Esophagus squamous epithelium (tissue), 5 donors: ENCODE measurements around the gene PELI1. TPM values are rescaled to one million over a fixed set of nuclear protein-coding genes. Genes with fewer than 3 reads are reported as not detected.

Experiments used
- DNase-seq: peaks from one replicate; lab custom pipeline; 2025; lab: John Stamatoyannopoulos, UW
- H3K27ac ChIP-seq, 4 donors: fragments of 200-600 bp; sonication (generic); one replicate each; pipeline ENCODE4 v1.5.1; 2016 to 2019; ENCODE audit warnings: mild to moderate bottlenecking in 1 of 4
- H3K27me3 ChIP-seq, 4 donors: fragments of 200-600 bp; sonication (generic); 1 replicate in 3 of 4; 2 replicates in 1 of 4; pipeline versions ENCODE4 v1.5.1 to v1.6.0; 2017 to 2021; ENCODE audit warnings: antibody characterized with exemption in 1 of 4
- H3K36me3 ChIP-seq, 3 donors: fragments of 200-600 bp; sonication (generic); one replicate each; pipeline ENCODE4 v1.5.1; 2016 to 2019
- H3K4me1 ChIP-seq, 3 donors: fragments of 200-600 bp; sonication (generic); one replicate each; pipeline ENCODE4 v1.5.1; 2017 to 2019
- H3K4me3 ChIP-seq, 4 donors: fragments of 200-600 bp; sonication (generic); 1 replicate in 3 of 4; 2 replicates in 1 of 4; pipeline ENCODE4 v1.5.1; 2016 to 2019; ENCODE audit warnings: mild to moderate bottlenecking in 2 of 4, moderate library complexity in 1 of 4
- H3K9me3 ChIP-seq, 3 donors: fragments of 200-600 bp; sonication (generic); one replicate each; pipeline ENCODE4 v1.5.1; 2016 to 2019
- POLR2A ChIP-seq, 4 donors: fragments of 450-650 bp; IDR thresholded peaks; one replicate each; pipeline ENCODE4 v1.6.1; 2017; ENCODE audit warnings: antibody characterized with exemption in 4 of 4, mild to moderate bottlenecking in 4 of 4, moderate library complexity in 3 of 4
- WGBS, 2 donors: methylation state at CpG; one replicate each; pipeline ENCODE4 v1.1.5; 2018; 5-methylcytosine and 5-hydroxymethylcytosine counted together
- intact Hi-C: fragments of 100-400 bp; cut with DNase I; formaldehyde crosslinking; loops from one replicate; pipeline ENCODE4 v1.15.0; 2022
- total RNA-seq, 4 donors: library from RNA; depleted of rRNA; stranded (reverse); fragments of >200 nt; gene quantifications; one replicate each; pipeline ENCODE4 v1.1.0, GENCODE V29; 2016
- TF ChIP-seq, protein P1 (sequence below), 6 experiments: fragments of 450-650 bp in 4 of 6; fragments of 200-600 bp in 2 of 6; sonication (generic) in 2 of 6; IDR thresholded peaks; one replicate each; pipeline ENCODE4 v1.5.1; 2016 to 2019; ENCODE audit warnings: antibody characterized with exemption in 6 of 6, mild to moderate bottlenecking in 4 of 6, moderate library complexity in 4 of 6
- donor health status: DM: yes; HTN: yes; CAD: no.

Gene PELI1
- total RNA-seq, 4 donors from 2014 or later = 23.7 to 40.4 (median 34.5) TPM

DNA sequence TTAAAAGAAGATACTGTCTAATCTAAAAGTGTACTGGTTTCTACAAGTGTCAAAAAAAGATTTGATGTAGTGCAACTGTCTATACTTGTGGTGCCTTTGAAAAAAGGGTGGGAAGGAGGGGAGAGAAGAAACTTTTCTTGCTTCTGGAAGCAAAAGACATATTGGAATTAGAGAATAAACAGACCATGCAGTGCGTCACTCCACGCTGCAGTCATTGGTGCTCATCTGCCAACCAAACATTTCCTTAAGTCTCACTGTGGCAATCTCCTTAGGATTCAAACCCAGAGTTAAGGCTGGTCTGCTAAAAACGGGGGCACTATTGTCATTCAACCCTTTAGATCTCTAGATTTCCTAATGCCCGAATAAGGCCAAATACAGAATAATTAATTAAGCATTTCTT is 50.9 kb downstream of the PELI1 start:
- no peaks in the 10 kb centered on the region for H3K27me3 ChIP-seq
- TF ChIP-seq, protein P1, sequence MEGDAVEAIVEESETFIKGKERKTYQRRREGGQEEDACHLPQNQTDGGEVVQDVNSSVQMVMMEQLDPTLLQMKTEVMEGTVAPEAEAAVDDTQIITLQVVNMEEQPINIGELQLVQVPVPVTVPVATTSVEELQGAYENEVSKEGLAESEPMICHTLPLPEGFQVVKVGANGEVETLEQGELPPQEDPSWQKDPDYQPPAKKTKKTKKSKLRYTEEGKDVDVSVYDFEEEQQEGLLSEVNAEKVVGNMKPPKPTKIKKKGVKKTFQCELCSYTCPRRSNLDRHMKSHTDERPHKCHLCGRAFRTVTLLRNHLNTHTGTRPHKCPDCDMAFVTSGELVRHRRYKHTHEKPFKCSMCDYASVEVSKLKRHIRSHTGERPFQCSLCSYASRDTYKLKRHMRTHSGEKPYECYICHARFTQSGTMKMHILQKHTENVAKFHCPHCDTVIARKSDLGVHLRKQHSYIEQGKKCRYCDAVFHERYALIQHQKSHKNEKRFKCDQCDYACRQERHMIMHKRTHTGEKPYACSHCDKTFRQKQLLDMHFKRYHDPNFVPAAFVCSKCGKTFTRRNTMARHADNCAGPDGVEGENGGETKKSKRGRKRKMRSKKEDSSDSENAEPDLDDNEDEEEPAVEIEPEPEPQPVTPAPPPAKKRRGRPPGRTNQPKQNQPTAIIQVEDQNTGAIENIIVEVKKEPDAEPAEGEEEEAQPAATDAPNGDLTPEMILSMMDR (IDR thresholded peaks at IDR 0.05) = no peak
- TF ChIP-seq POLR2A (IDR thresholded peaks at IDR 0.05) = no peak
- no peaks in the 10 kb centered on the region for H3K4me1 ChIP-seq
- no peak overlapping the region for H3K4me3 ChIP-seq
- 79 to 89% methylated on average over 4 of the region's 4 CpGs for WGBS, 2 donors
- H3K36me3 ChIP-seq = peaks cover 16 to 78% (median 19%) of the 10 kb centered on the region in 3 donors
- intact Hi-C loops = no loop called here
- H3K9me3 ChIP-seq = no peaks in the 10 kb centered on the region
- H3K27ac ChIP-seq = no peak overlapping the region
- DNase-seq = no peak

DNA sequence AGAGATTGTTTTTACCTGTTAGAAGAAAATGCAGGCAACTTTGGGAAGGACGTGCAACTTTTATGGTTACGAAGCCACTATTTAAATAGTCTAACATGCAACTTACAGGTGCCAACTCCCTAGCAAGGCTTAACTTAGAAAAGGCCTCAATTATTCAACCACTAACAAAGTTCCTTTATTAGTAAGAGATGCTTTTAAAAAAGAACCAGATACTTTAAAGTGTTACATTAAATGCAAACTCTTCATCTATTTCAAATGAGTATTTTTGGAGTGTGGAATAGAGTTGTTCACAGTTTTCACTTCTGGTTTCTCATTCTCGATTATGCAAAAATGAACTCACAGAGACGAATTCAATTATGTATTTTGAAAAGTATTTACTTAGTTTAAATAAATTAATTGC is 51.7 kb downstream of the PELI1 start:
- no peak overlapping the region for H3K4me3 ChIP-seq
- no peaks in the 10 kb centered on the region for H3K4me1 ChIP-seq
- no peak for DNase-seq
- intact Hi-C loops = no loop called here
- H3K36me3 ChIP-seq = peaks cover 16 to 69% (median 19%) of the 10 kb centered on the region in 3 donors
- H3K9me3 ChIP-seq = no peaks in the 10 kb centered on the region
- 86 to 88% methylated on average over 4 of the region's 4 CpGs for WGBS, 2 donors
- TF ChIP-seq POLR2A (IDR thresholded peaks at IDR 0.05) = no peak
- TF ChIP-seq, protein P1 (IDR thresholded peaks at IDR 0.05) = no peak
- H3K27me3 ChIP-seq = no peaks in the 10 kb centered on the region
- no peak overlapping the region for H3K27ac ChIP-seq

DNA sequence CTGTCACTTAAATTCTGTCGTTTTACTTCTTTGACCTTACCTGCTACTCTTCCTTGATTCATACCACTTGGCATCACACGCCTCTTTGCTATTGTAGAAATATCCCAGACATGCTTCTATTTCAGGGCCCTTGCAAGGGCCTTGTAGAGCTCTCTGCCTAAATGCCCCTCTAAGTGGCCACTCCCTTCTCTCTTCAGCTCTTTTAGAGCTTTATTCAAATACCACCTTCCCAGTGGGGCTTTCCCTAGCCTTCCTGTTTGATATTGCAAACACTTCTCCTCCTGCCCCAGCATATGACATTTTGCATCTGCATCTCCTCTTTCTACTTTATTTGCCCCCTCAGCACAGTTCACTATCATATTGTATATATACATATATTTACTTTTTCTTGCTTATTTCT is 54.0 kb downstream of the PELI1 start:
- intact Hi-C loops = no loop called here
- Histone ChIP-seq H3K27ac (no peak overlapping the region), H3K27me3 (no peaks in the 10 kb centered on the region), H3K36me3 (peaks cover 0 to 47% (median 4%) of the 10 kb centered on the region in 3 donors), H3K4me1 (no peaks in the 10 kb centered on the region), H3K4me3 (no peak overlapping the region), H3K9me3 (no peaks in the 10 kb centered on the region)
- TF ChIP-seq, protein P1 (IDR thresholded peaks at IDR 0.05) = no peak
- no peak for TF ChIP-seq POLR2A (IDR thresholded peaks at IDR 0.05)
- 78 to 84% methylated on average over 2 of the region's 2 CpGs for WGBS, 2 donors
- no peak for DNase-seq

- DNase-seq = no peak
- no peak overlapping the region for H3K4me3 ChIP-seq
- 94 to 95% methylated on average over 5 to 6 of the region's 6 CpGs for WGBS, 2 donors
- peaks cover 0 to under 1% (median 0%) of the 10 kb centered on the region in 3 donors for H3K4me1 ChIP-seq
- TF ChIP-seq, protein P1 (IDR thresholded peaks at IDR 0.05) = no peak
- TF ChIP-seq POLR2A (IDR thresholded peaks at IDR 0.05) = no peak
- peaks cover 0 to 10% (median 0%) of the 10 kb centered on the region in 3 donors for H3K36me3 ChIP-seq
- intact Hi-C loops = no loop called here
- no peaks in the 10 kb centered on the region for H3K27me3 ChIP-seq
- H3K9me3 ChIP-seq = no peaks in the 10 kb centered on the region
- no peak overlapping the region for H3K27ac ChIP-seq
Measured at GRCh38 chr2:64086347-64087082, 57.7 kb downstream of the PELI1 start.

DNA sequence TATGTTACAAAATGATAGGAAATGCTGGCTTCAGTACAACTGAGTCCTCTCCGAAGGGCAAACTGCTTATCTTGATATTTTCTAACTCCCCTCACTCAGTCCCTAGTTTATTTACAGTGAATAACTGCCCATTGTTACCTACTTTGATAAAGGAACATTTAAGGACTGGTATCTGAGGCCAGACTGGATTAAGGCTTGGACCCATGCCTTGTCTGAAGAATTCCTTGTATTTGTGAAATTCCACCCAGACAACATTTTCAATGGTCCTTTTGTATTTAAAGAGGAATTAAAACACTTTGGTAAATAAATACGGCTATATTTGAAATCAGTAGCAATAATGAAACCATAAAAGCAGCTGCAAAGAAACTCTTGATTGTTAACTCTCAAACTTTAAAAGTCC is 58.3 kb downstream of the PELI1 start:
- TF ChIP-seq POLR2A (IDR thresholded peaks at IDR 0.05) = no peak
- TF ChIP-seq, protein P1 (IDR thresholded peaks at IDR 0.05) = no peak

More for the DNA sequence above, 58.3 kb downstream of the PELI1 start:
- no peak for DNase-seq
- Histone ChIP-seq H3K36me3 (peaks cover 0 to 5% (median 0%) of the 10 kb centered on the region in 3 donors), H3K27ac (no peak overlapping the region), H3K4me3 (no peak overlapping the region), H3K4me1 (peaks cover 0 to 4% (median 0%) of the 10 kb centered on the region in 3 donors), H3K27me3 (no peaks in the 10 kb centered on the region), H3K9me3 (no peaks in the 10 kb centered on the region)
- 45 to 55% methylated on average over 2 of the region's 2 CpGs for WGBS, 2 donors
- intact Hi-C loops = no loop called here
